Activated naive CD4-positive, alpha-beta T cell treated with anti-CD3 and anti-CD28 coated beads, Interleukin-2, amount 50 U/mL, for 72 hours (primary cell): ENCODE measurements around the gene OCEL1. TPM values are rescaled to one million over a fixed set of nuclear protein-coding genes. Genes with fewer than 3 reads are reported as not detected.
A peak's percentile ranks its signal among the peaks of the same experiment; 100 is the strongest.

ENCODE experiments used
- ATAC-seq, 2 donors: fragments of 150-1000 bp; cut with Tn5 transposase; 2 replicates each; pipeline ENCODE4 v1.10.0; 2021; ENCODE audit warnings: mild to moderate bottlenecking in 2 of 2, moderate library complexity in 2 of 2
- DNase-seq, 2 donors: peaks; one replicate each; pipeline ENCODE4 v3.0.0; 2021 to 2022; ENCODE audit warnings: low spot score in 2 of 2
- H3K27ac Mint-ChIP-seq, 2 donors: one replicate each; pipeline ENCODE4 v1.8.0; 2022; ENCODE audit warnings: mild to moderate bottlenecking in 2 of 2, mixed read lengths in 2 of 2
- H3K36me3 Mint-ChIP-seq, 2 donors: one replicate each; pipeline ENCODE4 v1.8.0; 2022; ENCODE audit warnings: mixed read lengths in 2 of 2
- H3K9me3 Mint-ChIP-seq, 2 donors: one replicate each; pipeline ENCODE4 v1.8.0; 2022; ENCODE audit warnings: mixed read lengths in 2 of 2
- total RNA-seq, 2 donors: library from RNA; stranded (reverse); gene quantifications; one replicate each; pipeline ENCODE4 v1.2.3, GENCODE V29; 2022

Gene OCEL1
- total RNA-seq, 2 donors from 2014 or later = 14.3 to 17.1 TPM

- Mint-ChIP-seq H3K27ac (no peak overlapping the region), H3K36me3 (no peaks in the 10 kb centered on the region), H3K9me3 (no peaks in the 10 kb centered on the region)
- no peak for ATAC-seq
- DNase-seq = no peak
Observed at GRCh38 chr19:17229890-17230289, 3.9 kb downstream of the OCEL1 start.

- no peaks in the 10 kb centered on the region for H3K9me3 Mint-ChIP-seq
- H3K36me3 Mint-ChIP-seq = no peaks in the 10 kb centered on the region
- ATAC-seq (no peak), DNase-seq (no peak)
- H3K27ac Mint-ChIP-seq = peak overlapping the region in 1 of 2 donors; percentile 33
Observed at GRCh38 chr19:17232258-17232657, 6.2 kb downstream of the OCEL1 start.

GRCh38 chr19:17234911-17235299, 8.9 kb downstream of the OCEL1 start:
- Mint-ChIP-seq H3K27ac (peak overlapping the region; percentile 29 to 77), H3K9me3 (no peaks in the 10 kb centered on the region), H3K36me3 (no peaks in the 10 kb centered on the region)
- ATAC-seq (peak; percentile 79), DNase-seq (peak; percentile 72 to 78)

- peak; percentile 86 to 89 for ATAC-seq
- peak overlapping the region; percentile 29 to 77 for H3K27ac Mint-ChIP-seq
- no peaks in the 10 kb centered on the region for H3K9me3 Mint-ChIP-seq
- DNase-seq = peak; percentile 70 to 72
- no peaks in the 10 kb centered on the region for H3K36me3 Mint-ChIP-seq
Observed at GRCh38 chr19:17235300-17235970, 9.4 kb downstream of the OCEL1 start.

- peak; percentile 40 to 52 for ATAC-seq
- H3K9me3 Mint-ChIP-seq = no peaks in the 10 kb centered on the region
- DNase-seq = no peak
- H3K27ac Mint-ChIP-seq = no peak overlapping the region
- H3K36me3 Mint-ChIP-seq = no peaks in the 10 kb centered on the region
Observed at GRCh38 chr19:17235971-17236777, 10.1 kb downstream of the OCEL1 start.

GRCh38 chr19:17236811-17237543, 11.0 kb downstream of the OCEL1 start:
- Mint-ChIP-seq H3K36me3 (no peaks in the 10 kb centered on the region), H3K27ac (no peak overlapping the region), H3K9me3 (no peaks in the 10 kb centered on the region)
- no peak for ATAC-seq
- DNase-seq = no peak

- Mint-ChIP-seq H3K9me3 (no peaks in the 10 kb centered on the region), H3K27ac (peak overlapping the region in 1 of 2 donors; percentile 81)
- DNase-seq = no peak
Observed at GRCh38 chr19:17237747-17238706, 12.0 kb downstream of the OCEL1 start.

GRCh38 chr19:17240062-17240752, 14.2 kb downstream of the OCEL1 start:
- Mint-ChIP-seq H3K36me3 (no peaks in the 10 kb centered on the region), H3K9me3 (no peaks in the 10 kb centered on the region), H3K27ac (no peak overlapping the region)
- no peak for DNase-seq
- no peak for ATAC-seq

More at GRCh38 chr19:17237747-17238706, 12.0 kb downstream of the OCEL1 start:
- ATAC-seq = no peak
- no peaks in the 10 kb centered on the region for H3K36me3 Mint-ChIP-seq

- Mint-ChIP-seq H3K27ac (no peak overlapping the region), H3K9me3 (no peaks in the 10 kb centered on the region), H3K36me3 (no peaks in the 10 kb centered on the region)
- ATAC-seq (no peak), DNase-seq (no peak)
Observed at GRCh38 chr19:17240826-17241399, 14.9 kb downstream of the OCEL1 start.

- Mint-ChIP-seq H3K27ac (peak overlapping the region; percentile 30 to 42), H3K9me3 (no peaks in the 10 kb centered on the region), H3K36me3 (no peaks in the 10 kb centered on the region)
- no peak for DNase-seq
- no peak for ATAC-seq
Observed at GRCh38 chr19:17242431-17243208, 16.6 kb downstream of the OCEL1 start.

GRCh38 chr19:17243211-17243829, 17.3 kb downstream of the OCEL1 start:
- H3K9me3 Mint-ChIP-seq = no peaks in the 10 kb centered on the region
- H3K27ac Mint-ChIP-seq = peak overlapping the region; percentile 30 to 42
- DNase-seq = no peak
- no peaks in the 10 kb centered on the region for H3K36me3 Mint-ChIP-seq
- ATAC-seq = no peak

- no peaks in the 10 kb centered on the region for H3K36me3 Mint-ChIP-seq
- no peak for DNase-seq
- no peak overlapping the region for H3K27ac Mint-ChIP-seq
- no peaks in the 10 kb centered on the region for H3K9me3 Mint-ChIP-seq
- ATAC-seq = no peak
Observed at GRCh38 chr19:17243830-17244617, 18.0 kb downstream of the OCEL1 start.

GRCh38 chr19:17244618-17245534, 18.9 kb downstream of the OCEL1 start:
- no peaks in the 10 kb centered on the region for H3K9me3 Mint-ChIP-seq
- DNase-seq = no peak
- ATAC-seq = no peak
- H3K36me3 Mint-ChIP-seq = no peaks in the 10 kb centered on the region
- no peak overlapping the region for H3K27ac Mint-ChIP-seq
